GM10248 (cell line): ENCODE measurements around the gene ALKBH5.

ENCODE experiments used
- CTCF ChIA-PET: fragments of 300-600 bp; sonication (Branson Sonifier 250); formaldehyde crosslinking; extraction: SDS; loops from one replicate; lab custom pipeline; 2021; ENCODE audit warnings: antibody characterized with exemption; lab: Yijun Ruan, JAX
- POLR2A ChIA-PET: fragments of 350-650 bp; sonication (Branson Sonifier 250); formaldehyde crosslinking; extraction: SDS; loops from one replicate; lab custom pipeline; 2020; ENCODE audit warnings: antibody characterized with exemption; lab: Yijun Ruan, JAX
- DNase-seq: peaks from one replicate; pipeline ENCODE4 v3.0.0; 2012; ENCODE audit errors: extremely low spot score
- CTCF ChIP-seq: IDR thresholded peaks from 2 replicates; pipeline ENCODE4 v1.5.1; 2012; ENCODE audit warnings: mild to moderate bottlenecking, low read depth; ENCODE audit errors: extremely low read depth, missing control alignments, control extremely low read depth

Gene ALKBH5

GRCh38 chr17:18183334-18184142 lies at the start of gene ALKBH5:
Gene ALKBH5, plus strand, starts transcription at chr17:18183828. Its CDS starts 416 bp downstream, at chr17:18184244.
- DNase-seq = peak; percentile 99
- POLR2A ChIA-PET = interaction anchor here (1.1 to 1.6 kb wide), 5 partner anchors 24 to 135 kb away, joined by 3 to 4 read pairs (median 3); no protein-coding TSS in a partner anchor
- CTCF ChIA-PET = interaction anchor here (0.7 to 7.5 kb wide), 13 partner anchors 13 to 97 kb away, joined by 3 to 51 read pairs (median 4); no protein-coding TSS in a partner anchor
- no peak for TF ChIP-seq CTCF

GRCh38 chr17:18136357-18136756 lies 47.3 kb upstream of the ALKBH5 start:
- ChIA-PET CTCF (interaction anchor here (1.0 kb wide), 1 partner anchor 151 kb away, joined by 3 read pairs; no protein-coding TSS in a partner anchor), POLR2A (no interaction called here)
- DNase-seq = no peak
- no peak for TF ChIP-seq CTCF

- TF ChIP-seq CTCF = no peak
- no peak for DNase-seq
- POLR2A ChIA-PET = no interaction called here
- CTCF ChIA-PET = interaction anchor here (2.0 to 5.8 kb wide), 2 partner anchors 9 to 45 kb away, joined by 4 to 51 read pairs; partner anchors contain the start of gene ALKBH5
These were observed 45.4 kb upstream of the ALKBH5 start for GRCh38 chr17:18138065-18138749.

- no peak for TF ChIP-seq CTCF
- no peak for DNase-seq
- POLR2A ChIA-PET = no interaction called here
- CTCF ChIA-PET = interaction anchor here (2.0 to 5.8 kb wide), 3 partner anchors 9 to 44 kb away, joined by 4 to 51 read pairs (median 5); partner anchors contain the start of gene ALKBH5
These were observed 44.5 kb upstream of the ALKBH5 start for GRCh38 chr17:18139092-18139491.

- ChIA-PET CTCF (interaction anchor here (1.8 to 5.8 kb wide), 6 partner anchors 10 to 50 kb away, joined by 5 to 51 read pairs (median 8); partner anchors contain the start of gene ALKBH5), POLR2A (interaction anchor here (0.9 kb wide), 1 partner anchor 44 kb away, joined by 3 read pairs; the partner anchor contains the start of gene ALKBH5)
- TF ChIP-seq CTCF = no peak
- no peak for DNase-seq
These were observed 44.1 kb upstream of the ALKBH5 start for GRCh38 chr17:18139498-18139897.

GRCh38 chr17:18139949-18140348 lies 43.7 kb upstream of the ALKBH5 start:
- peak; percentile 45 for TF ChIP-seq CTCF
- DNase-seq = peak; percentile 65
- ChIA-PET CTCF (interaction anchor here (0.9 to 5.8 kb wide), 9 partner anchors 10 to 84 kb away, joined by 3 to 51 read pairs (median 5); partner anchors contain the start of gene ALKBH5), POLR2A (interaction anchor here (0.9 kb wide), 1 partner anchor 44 kb away, joined by 3 read pairs; the partner anchor contains the start of gene ALKBH5)
